ENCODE measurements around the gene TAF5L.

- TF ChIP-seq CTCF (IDR thresholded peaks at IDR 0.05) (no peak), MAZ (IDR thresholded peaks at IDR 0.05; ENCODE audit: borderline replicate concordance, low read depth, low read length) (no peak), MAFK (IDR thresholded peaks at IDR 0.05; ENCODE audit: partially characterized antibody) (no peak), ZFP36 (IDR thresholded peaks at IDR 0.05; ENCODE audit: borderline replicate concordance, partially characterized antibody) (no peak), MYC (IDR thresholded peaks at IDR 0.05; ENCODE audit: borderline replicate concordance, low read length) (no peak), RNF2 (IDR thresholded peaks at IDR 0.05; ENCODE audit: borderline replicate concordance, low read depth) (no peak), ZNF302 (CRISPR knock-in tag; IDR thresholded peaks at IDR 0.05) (no peak), USF2 (IDR thresholded peaks at IDR 0.05) (no peak), CBX2 (IDR thresholded peaks at IDR 0.05; ENCODE audit: borderline replicate concordance, low read depth) (no peak), KDM1A (IDR thresholded peaks at IDR 0.05; ENCODE audit: low read depth) (no peak), POLR2A (IDR thresholded peaks at IDR 0.05; ENCODE audit: low read length) (no peak), RFX5 (IDR thresholded peaks at IDR 0.05) (no peak)
- TF ChIP-seq, protein P1, sequence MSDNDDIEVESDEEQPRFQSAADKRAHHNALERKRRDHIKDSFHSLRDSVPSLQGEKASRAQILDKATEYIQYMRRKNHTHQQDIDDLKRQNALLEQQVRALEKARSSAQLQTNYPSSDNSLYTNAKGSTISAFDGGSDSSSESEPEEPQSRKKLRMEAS (IDR thresholded peaks at IDR 0.05): no peak
These were observed 53.6 kb downstream of the TAF5L start for GRCh38 chr1:229572286-229572685.

Data from A549 (cell line).